Right cardiac atrium (tissue), 5 donors: Measurements from ENCODE around the gene CCDC28A. TPM values are rescaled to one million over a fixed set of nuclear protein-coding genes. Genes with fewer than 3 reads are reported as not detected.

Experiments
- ATAC-seq, 2 donors: fragments of 200-7000 bp; cut with Tn5 transposase; one replicate each; pipeline versions ENCODE4 v1.8.0 to v1.9.1; 2020; ENCODE audit warnings: moderate library complexity in 2 of 2, mild to moderate bottlenecking in 1 of 2
- DNase-seq, 3 donors: peaks; one replicate each; pipeline ENCODE4 v3.0.0-alpha.2; 2020
- H3K27ac ChIP-seq: one replicate; pipeline ENCODE4 v1.5.1; 2013; ENCODE audit warnings: mild to moderate bottlenecking, low read length, control low read depth, moderate library complexity
- H3K27me3 ChIP-seq: one replicate; pipeline ENCODE4 v1.6.1; 2013; ENCODE audit not compliant: control insufficient read depth, insufficient read depth
- H3K4me1 ChIP-seq: one replicate; pipeline ENCODE4 v1.6.1; 2013; ENCODE audit warnings: low read length; ENCODE audit not compliant: control insufficient read depth, insufficient read depth
- H3K4me3 ChIP-seq: one replicate; pipeline ENCODE4 v1.5.1; 2013; ENCODE audit warnings: low read length, control low read depth
- H3K9me3 ChIP-seq: one replicate; pipeline ENCODE4 v1.6.1; 2013; ENCODE audit warnings: low read length; ENCODE audit not compliant: control insufficient read depth
- WGBS: extraction: QIAGEN DNeasy Blood & Tissue Kit; methylation state at CpG from one replicate; pipeline ENCODE4 v1.1.7; 2013; 5-methylcytosine and 5-hydroxymethylcytosine counted together
- intact Hi-C, 4 donors: fragments of 100-400 bp; cut with DNase I; formaldehyde crosslinking; loops; one replicate each; pipeline versions ENCODE4 v1.11.0 to v1.14.0; 2022 to 2023
- polyA plus RNA-seq: library from polyadenylated mRNA; stranded (reverse); fragments of 200-250 nt; gene quantifications from one replicate; pipeline ENCODE4 v1.2.3, GENCODE V29; 2013
- total RNA-seq, 4 donors: library from RNA; stranded (reverse); fragmentation: NEBNext Ultra II Directional; extraction: Animal tissue kit (Norgen Biotek cat#: 25700); gene quantifications; one replicate each; pipeline ENCODE4 v1.2.1, GENCODE V29; 2021
- donor health status: healthy with polysubstance abuse.
- donor health status: DM: no; HTN: yes; CAD: no.
- donor health status: DM: no; HTN: no; CAD: no.
- donor health status: DM: no; HTN: yes; CAD: no; lungs with severe emphysema.
- donor health status: DM: yes; HTN: yes; CAD: no.

CCDC28A gene
- total and polyA plus RNA-seq, 5 donors: 6.7 to 13.4 (median 9.9) TPM

- H3K4me1 ChIP-seq: peaks cover 2% of the 10 kb centered on the region
- H3K27ac ChIP-seq: no peak overlapping the region
- intact Hi-C loops: loop anchor here in 2 of 4 donors (10.0 kb wide), 3 partner anchors 290 to 550 kb away; partner anchors contain the start of gene HECA (in 1 of the 2)
- ATAC-seq: no peak
- no peaks in the 10 kb centered on the region for H3K9me3 ChIP-seq
- DNase-seq: no peak
- no peak overlapping the region for H3K4me3 ChIP-seq
- 66% methylated on average over 5 of the region's 5 CpGs for WGBS
- H3K27me3 ChIP-seq: no peaks in the 10 kb centered on the region
Measured at GRCh38 chr6:138814179-138814834, 40.7 kb downstream of the CCDC28A start.

DNA sequence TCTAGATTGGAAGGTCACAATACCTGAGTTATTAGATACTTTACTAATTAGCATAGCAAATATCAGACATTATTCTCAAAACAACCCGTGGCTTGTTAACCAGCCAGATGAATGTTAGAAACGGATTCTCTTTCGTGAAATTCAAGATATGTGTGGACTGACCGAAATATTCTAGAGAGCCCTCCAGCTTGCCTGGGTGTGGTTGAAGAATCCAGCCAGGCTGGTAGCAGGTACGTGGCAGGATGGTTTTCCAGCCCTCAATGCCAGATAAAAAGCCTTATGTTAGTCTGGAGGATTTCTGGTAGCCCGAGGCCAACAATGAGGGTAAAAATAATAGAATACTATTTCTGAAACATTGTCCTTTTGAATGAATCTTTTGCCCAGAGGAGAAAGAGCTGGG is 41.7 kb downstream of the CCDC28A start:
- Histone ChIP-seq H3K27me3 (no peaks in the 10 kb centered on the region), H3K9me3 (no peaks in the 10 kb centered on the region), H3K4me3 (no peak overlapping the region), H3K4me1 (peaks cover 2% of the 10 kb centered on the region), H3K27ac (no peak overlapping the region)
- intact Hi-C loops: loop anchor here in 3 of 4 donors (5.0 to 10.0 kb wide), 5 partner anchors 172 to 550 kb away; partner anchors contain the start of genes REPS1 (in 2 of the 3) and HECA (in 1 of the 3)
- ATAC-seq (no peak), DNase-seq (no peak)
- WGBS: 82% methylated on average over 6 of the region's 6 CpGs

GRCh38 chr6:138815797-138816528 is 42.4 kb downstream of the CCDC28A start:
- H3K9me3 ChIP-seq: no peaks in the 10 kb centered on the region
- WGBS: 30% methylated on average over 4 of the region's 4 CpGs
- H3K4me1 ChIP-seq: peaks cover 2% of the 10 kb centered on the region
- H3K4me3 ChIP-seq: no peak overlapping the region
- peak; percentile 74 to 83 for ATAC-seq
- no peaks in the 10 kb centered on the region for H3K27me3 ChIP-seq
- DNase-seq: no peak
- no peak overlapping the region for H3K27ac ChIP-seq
- intact Hi-C loops: loop anchor here (1.0 to 10.0 kb wide), 7 partner anchors 171 to 549 kb away; partner anchors contain the start of genes REPS1 (in 4 of the 4) and HECA (in 1 of the 4)

- intact Hi-C loops: loop anchor here (2.0 to 10.0 kb wide), 6 partner anchors 170 to 547 kb away; partner anchors contain the start of genes REPS1 (in 3 of the 4) and HECA (in 1 of the 4)
Measured at GRCh38 chr6:138817799-138818198, 44.2 kb downstream of the CCDC28A start.

DNA sequence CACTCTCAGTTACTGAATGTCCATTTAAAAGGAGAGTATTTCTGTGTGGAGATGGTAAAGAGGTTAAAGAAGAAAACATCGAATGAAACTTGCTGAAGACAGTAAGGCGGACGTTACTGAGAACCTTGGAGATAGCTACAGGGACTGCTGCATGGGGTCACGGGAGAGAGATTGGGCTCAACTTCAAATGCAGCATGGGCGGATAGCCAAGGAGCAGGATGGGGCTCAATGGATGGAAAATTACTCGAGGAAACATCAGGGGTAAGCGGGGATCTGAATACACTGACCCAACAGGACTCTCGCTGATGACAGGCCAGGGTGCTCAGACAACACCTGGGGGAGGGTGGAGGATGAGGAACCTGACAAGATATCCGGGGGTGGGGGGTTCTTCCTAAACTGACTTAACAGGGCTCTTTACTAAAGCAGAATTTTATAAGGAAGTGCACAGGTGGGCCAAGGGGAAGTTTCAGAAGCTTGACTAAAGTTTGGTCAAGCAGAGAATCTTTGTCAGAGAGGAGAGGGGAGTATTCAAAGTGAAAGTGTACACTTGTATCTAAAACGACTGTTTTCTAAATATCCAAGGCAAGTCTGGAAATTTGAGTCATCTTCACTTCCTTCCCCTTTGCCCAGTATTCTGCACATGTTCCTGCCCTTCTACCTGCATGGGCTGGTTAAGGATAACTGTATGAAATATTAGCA is 45.1 kb downstream of the CCDC28A start:
- H3K27me3 ChIP-seq: no peaks in the 10 kb centered on the region
- intact Hi-C loops: loop anchor here in 3 of 4 donors (5.0 to 10.0 kb wide), 5 partner anchors 169 to 546 kb away; partner anchors contain the start of genes REPS1 (in 2 of the 3) and HECA (in 1 of the 3)
- no peak overlapping the region for H3K27ac ChIP-seq
- ATAC-seq: no peak
- 62% methylated on average over 10 of the region's 10 CpGs for WGBS
- no peaks in the 10 kb centered on the region for H3K9me3 ChIP-seq
- H3K4me1 ChIP-seq: peaks cover 2% of the 10 kb centered on the region
- no peak for DNase-seq
- H3K4me3 ChIP-seq: no peak overlapping the region

More at GRCh38 chr6:138817799-138818198, 44.2 kb downstream of the CCDC28A start:
- Histone ChIP-seq H3K4me3 (no peak overlapping the region), H3K9me3 (no peaks in the 10 kb centered on the region), H3K27ac (no peak overlapping the region), H3K27me3 (no peaks in the 10 kb centered on the region), H3K4me1 (peaks cover 2% of the 10 kb centered on the region)
- peak; percentile 37 to 38 for ATAC-seq
- DNase-seq: no peak
- WGBS: 71% methylated on average over 4 of the region's 4 CpGs

DNA sequence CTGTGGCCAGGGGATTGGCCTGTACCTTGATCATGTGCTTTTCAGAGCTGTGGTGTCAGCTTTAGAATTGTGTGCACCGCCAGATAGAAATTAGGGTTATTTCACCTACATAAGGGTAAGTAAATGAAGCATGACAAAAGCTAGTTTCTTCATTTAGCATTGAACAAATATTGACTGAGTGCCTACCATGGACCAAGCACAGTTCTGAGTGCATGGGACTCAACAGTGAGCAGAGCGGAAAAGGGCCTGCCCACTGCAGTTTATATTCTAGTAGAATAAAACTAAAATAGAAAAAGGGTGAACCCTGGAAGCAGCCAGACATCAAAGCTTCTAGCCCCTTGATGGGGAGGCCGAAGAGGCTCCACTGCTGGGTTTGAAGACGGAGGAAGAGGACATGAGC is 48.0 kb downstream of the CCDC28A start:
- H3K27ac ChIP-seq: no peak overlapping the region
- ATAC-seq (no peak), DNase-seq (no peak)
- 94% methylated on average over 4 of the region's 4 CpGs for WGBS
- no peaks in the 10 kb centered on the region for H3K27me3 ChIP-seq
- no peaks in the 10 kb centered on the region for H3K9me3 ChIP-seq
- H3K4me3 ChIP-seq: no peak overlapping the region
- H3K4me1 ChIP-seq: peaks cover 2% of the 10 kb centered on the region
- intact Hi-C loops: no loop called here

- no peaks in the 10 kb centered on the region for H3K9me3 ChIP-seq
- no peaks in the 10 kb centered on the region for H3K27me3 ChIP-seq
- H3K4me3 ChIP-seq: no peak overlapping the region
- intact Hi-C loops: no loop called here
- DNase-seq (no peak), ATAC-seq (peak in 1 of 2 donors; percentile 18)
- 75% methylated on average over 11 of the region's 11 CpGs for WGBS
- H3K27ac ChIP-seq: no peak overlapping the region
- H3K4me1 ChIP-seq: no peaks in the 10 kb centered on the region
Measured at GRCh38 chr6:138824482-138825144, 51.0 kb downstream of the CCDC28A start.

DNA sequence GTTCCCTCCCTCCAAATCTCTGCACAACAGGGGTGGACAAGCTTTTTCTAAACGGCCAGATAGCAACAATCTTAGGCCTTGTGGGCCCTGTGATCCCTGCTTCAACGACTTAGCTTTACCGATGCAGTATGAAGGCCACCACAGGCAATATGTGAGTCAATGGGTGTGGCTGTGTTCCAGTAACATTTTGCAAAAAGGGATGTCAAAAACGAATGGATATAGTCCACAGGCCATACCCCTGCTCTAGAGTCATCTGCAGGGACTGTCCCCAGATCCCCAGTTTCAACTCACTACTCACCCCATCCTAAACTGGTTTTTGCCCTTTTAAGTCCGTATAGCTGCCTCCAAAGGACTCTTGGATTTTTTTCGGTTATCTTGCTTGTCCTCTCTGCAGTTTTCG is 56.7 kb downstream of the CCDC28A start:
- WGBS: 82% methylated on average over 7 of the region's 7 CpGs
- intact Hi-C loops: loop anchor here in 1 of 4 donors (5.0 kb wide), 1 partner anchor 42 kb away; no protein-coding TSS in a partner anchor
- no peaks in the 10 kb centered on the region for H3K9me3 ChIP-seq
- DNase-seq (no peak), ATAC-seq (no peak)
- H3K4me3 ChIP-seq: no peak overlapping the region
- no peaks in the 10 kb centered on the region for H3K27me3 ChIP-seq
- H3K4me1 ChIP-seq: peaks cover 3% of the 10 kb centered on the region
- no peak overlapping the region for H3K27ac ChIP-seq

DNA sequence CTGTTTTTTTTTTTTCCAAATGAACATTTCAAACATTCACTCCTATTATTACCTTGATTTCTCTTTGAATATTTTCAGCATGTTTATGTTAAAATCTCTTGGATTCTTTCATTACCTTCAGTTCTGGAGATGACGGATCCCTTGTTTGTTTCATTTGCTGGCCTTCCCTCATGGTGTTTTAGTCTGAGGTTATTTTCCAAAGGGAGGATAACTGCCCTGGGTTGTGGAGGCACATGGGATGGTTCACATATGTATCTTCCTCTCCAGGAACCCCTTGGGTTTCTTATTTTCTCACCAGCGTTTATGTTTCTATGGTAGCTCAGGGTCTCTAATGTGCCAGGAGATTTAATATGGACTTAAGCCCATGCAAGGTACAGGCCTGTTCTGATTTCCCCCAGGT is 58.6 kb downstream of the CCDC28A start:
- WGBS: 96% methylated on average over 2 of the region's 2 CpGs
- peaks cover 3% of the 10 kb centered on the region for H3K4me1 ChIP-seq
- H3K27me3 ChIP-seq: no peaks in the 10 kb centered on the region
- H3K9me3 ChIP-seq: no peaks in the 10 kb centered on the region
- peak overlapping the region; percentile 35 for H3K27ac ChIP-seq
- DNase-seq (no peak), ATAC-seq (no peak)
- intact Hi-C loops: loop anchor here in 1 of 4 donors (5.0 kb wide), 1 partner anchor 40 kb away; no protein-coding TSS in a partner anchor
- no peak overlapping the region for H3K4me3 ChIP-seq

DNA sequence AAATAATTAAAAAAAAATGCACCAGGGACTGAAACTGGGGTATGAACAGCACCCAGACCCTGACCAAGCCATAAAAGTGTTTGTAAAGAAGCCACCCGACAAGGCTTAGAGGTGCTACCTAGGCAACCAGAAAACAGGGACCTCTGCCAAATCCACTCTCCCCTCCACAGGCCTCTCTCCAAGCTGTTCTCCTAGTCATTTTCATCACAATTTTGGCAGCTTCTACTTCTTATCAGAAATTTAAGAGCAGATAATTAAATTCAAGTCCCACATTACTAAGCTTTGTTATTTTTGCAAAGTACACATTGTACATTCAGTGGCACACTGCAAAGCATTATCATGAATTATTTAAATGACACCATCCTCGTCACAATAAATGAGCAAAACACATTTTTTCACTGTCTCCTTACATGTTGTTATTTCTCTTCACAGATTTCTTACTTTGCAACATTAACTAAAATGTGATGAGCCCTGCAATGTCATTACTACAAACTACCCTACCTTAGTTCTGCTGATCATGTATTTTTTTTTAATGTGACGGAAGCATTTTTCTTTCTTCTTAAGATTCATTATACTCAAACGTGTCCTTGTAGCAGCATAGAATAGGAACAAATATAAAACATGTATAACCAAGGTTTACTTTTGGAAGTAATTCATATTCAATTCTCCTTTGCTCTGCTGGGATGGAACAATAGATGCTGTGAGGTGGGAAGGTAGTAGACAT is 60.4 kb downstream of the CCDC28A start:
- peaks cover 3% of the 10 kb centered on the region for H3K4me1 ChIP-seq
- WGBS: 29% methylated on average over 4 of the region's 4 CpGs
- intact Hi-C loops: loop anchor here in 1 of 4 donors (5.0 kb wide), 1 partner anchor 38 kb away; no protein-coding TSS in a partner anchor
- no peak overlapping the region for H3K27ac ChIP-seq
- DNase-seq (peak; percentile 59 to 82 (median 73)), ATAC-seq (peak; percentile 94 to 97)
- H3K27me3 ChIP-seq: no peaks in the 10 kb centered on the region
- no peak overlapping the region for H3K4me3 ChIP-seq
- H3K9me3 ChIP-seq: no peaks in the 10 kb centered on the region
